ENCODE data around the gene RHOF. TPM values are rescaled to one million over a fixed set of nuclear protein-coding genes. Genes with fewer than 3 reads are reported as not detected.

RHOF gene
- total and polyA plus RNA-seq, 2 of the 8 experiments (the other 6 are each of a cell fraction or from before 2014, with no cell fraction given) = 23.8 to 31.9 TPM

DNA sequence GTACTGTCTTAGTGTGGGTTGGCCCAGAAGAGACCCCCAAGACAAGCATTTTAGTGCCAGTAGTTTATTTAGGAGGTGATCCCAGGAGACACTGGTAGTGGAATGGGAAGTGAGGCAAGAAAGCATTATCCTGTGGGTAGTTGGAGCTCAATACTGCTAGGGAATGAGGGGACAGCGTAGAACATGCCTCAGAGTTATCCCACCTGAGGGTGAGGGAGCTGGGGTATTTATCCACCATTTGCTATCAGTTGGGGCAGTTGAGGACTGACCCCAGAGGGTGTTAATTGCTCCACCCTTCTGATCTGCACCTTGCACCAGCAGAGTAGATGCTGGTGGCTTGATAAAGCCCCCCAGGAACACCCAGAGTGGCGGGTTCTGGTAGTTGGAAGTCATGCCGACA lies 37.9 kb downstream of the RHOF start (continued):
- TF ChIP-seq RAD21 (IDR thresholded peaks at IDR 0.05 in 1 of 2, conservative IDR thresholded peaks at IDR 0.05 in 1 of 2; ENCODE audit: low read depth in 2 of 2, low read length in 2 of 2) (no peak), MAFK (IDR thresholded peaks at IDR 0.05; ENCODE audit: low read depth, low read length) (no peak), HDAC6 (IDR thresholded peaks at IDR 0.05; ENCODE audit: low read depth, low read length) (no peak), RXRA (IDR thresholded peaks at IDR 0.05; ENCODE audit: insufficient read depth, low read depth, low read length) (no peak), PHF8 (conservative IDR thresholded peaks at IDR 0.05; ENCODE audit: low read depth, low read length) (no peak), SRF (IDR thresholded peaks at IDR 0.05; ENCODE audit: low read depth, low read length) (no peak), POU5F1 (IDR thresholded peaks at IDR 0.05; ENCODE audit: low read depth, low read length) (no peak), EZH2 (IDR thresholded peaks at IDR 0.05; ENCODE audit: low read depth, low read length, severe bottlenecking) (no peak), POLR2AphosphoS5 (IDR thresholded peaks at IDR 0.05; ENCODE audit: low read depth, low read length) (no peak)
- TF ChIP-seq, protein P1, sequence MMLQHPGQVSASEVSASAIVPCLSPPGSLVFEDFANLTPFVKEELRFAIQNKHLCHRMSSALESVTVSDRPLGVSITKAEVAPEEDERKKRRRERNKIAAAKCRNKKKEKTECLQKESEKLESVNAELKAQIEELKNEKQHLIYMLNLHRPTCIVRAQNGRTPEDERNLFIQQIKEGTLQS (IDR thresholded peaks at IDR 0.05; ENCODE audit: insufficient read depth, low read depth, low read length) = no peak
